ENCODE data around the gene AGBL5.

Gene AGBL5

GRCh38 chr2:27080140-27080469 lies 28.6 kb downstream of the AGBL5 start:
- DNase-seq, result no peak

DNA sequence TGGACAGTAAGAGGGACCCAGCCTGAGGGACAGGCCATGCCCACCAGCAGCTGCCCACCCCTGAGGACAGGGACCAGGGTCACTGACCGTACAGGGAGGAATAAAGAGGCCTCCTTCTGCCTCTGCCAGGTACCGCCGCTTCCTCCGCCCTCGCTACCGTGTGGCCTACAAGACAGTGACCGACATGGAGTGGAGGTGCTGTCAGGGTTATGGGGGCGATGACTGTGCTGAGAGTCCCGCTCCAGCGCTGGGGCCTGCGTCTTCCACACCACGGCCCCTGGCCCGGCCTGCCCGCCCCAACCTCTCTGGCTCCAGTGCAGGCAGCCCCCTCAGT lies 29.1 kb downstream of the AGBL5 start:
- no peak for DNase-seq

DNA sequence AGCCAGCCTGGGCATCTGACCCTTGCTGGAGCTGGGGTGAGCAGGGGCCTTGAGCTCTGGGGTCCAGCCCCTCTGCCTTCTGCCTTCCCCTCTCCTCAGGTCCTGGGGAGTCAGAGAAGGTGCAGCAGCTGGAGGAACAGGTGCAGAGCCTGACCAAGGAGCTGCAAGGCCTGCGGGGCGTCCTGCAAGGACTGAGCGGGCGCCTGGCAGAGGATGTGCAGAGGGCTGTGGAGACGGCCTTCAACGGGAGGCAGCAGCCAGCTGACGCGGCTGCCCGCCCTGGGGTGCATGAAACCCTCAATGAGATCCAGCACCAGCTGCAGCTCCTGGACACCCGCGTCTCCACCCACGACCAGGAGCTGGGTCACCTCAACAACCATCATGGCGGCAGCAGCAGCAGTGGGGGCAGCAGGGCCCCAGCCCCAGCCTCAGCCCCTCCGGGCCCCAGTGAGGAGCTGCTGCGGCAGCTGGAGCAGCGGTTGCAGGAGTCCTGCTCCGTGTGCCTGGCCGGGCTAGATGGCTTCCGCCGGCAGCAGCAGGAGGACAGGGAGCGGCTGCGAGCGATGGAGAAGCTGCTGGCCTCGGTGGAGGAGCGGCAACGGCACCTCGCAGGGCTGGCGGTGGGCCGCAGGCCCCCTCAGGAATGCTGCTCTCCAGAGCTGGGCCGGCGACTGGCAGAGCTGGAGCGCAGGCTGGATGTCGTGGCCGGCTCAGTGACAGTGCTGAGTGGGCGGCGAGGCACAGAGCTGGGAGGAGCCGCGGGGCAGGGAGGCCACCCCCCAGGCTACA lies 30.7 kb downstream of the AGBL5 start:
- DNase-seq, result no peak

DNA sequence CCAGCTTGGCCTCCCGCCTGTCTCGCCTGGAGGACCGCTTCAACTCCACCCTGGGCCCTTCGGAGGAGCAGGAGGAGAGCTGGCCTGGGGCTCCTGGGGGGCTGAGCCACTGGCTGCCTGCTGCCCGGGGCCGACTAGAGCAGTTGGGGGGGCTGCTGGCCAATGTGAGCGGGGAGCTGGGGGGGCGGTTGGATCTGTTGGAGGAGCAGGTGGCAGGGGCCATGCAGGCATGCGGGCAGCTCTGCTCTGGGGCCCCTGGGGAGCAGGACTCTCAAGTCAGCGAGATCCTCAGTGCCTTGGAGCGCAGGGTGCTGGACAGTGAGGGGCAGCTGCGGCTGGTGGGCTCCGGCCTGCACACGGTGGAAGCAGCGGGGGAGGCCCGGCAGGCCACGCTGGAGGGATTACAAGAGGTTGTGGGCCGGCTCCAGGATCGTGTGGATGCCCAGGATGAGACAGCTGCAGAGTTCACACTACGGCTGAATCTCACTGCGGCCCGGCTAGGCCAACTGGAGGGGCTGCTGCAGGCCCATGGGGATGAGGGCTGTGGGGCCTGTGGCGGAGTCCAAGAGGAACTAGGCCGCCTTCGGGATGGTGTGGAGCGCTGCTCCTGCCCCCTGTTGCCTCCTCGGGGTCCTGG lies 31.4 kb downstream of the AGBL5 start:
- DNase-seq, result no peak

- DNase-seq, result no peak
These were observed 32.2 kb downstream of the AGBL5 start for GRCh38 chr2:27083410-27084296.

DNA sequence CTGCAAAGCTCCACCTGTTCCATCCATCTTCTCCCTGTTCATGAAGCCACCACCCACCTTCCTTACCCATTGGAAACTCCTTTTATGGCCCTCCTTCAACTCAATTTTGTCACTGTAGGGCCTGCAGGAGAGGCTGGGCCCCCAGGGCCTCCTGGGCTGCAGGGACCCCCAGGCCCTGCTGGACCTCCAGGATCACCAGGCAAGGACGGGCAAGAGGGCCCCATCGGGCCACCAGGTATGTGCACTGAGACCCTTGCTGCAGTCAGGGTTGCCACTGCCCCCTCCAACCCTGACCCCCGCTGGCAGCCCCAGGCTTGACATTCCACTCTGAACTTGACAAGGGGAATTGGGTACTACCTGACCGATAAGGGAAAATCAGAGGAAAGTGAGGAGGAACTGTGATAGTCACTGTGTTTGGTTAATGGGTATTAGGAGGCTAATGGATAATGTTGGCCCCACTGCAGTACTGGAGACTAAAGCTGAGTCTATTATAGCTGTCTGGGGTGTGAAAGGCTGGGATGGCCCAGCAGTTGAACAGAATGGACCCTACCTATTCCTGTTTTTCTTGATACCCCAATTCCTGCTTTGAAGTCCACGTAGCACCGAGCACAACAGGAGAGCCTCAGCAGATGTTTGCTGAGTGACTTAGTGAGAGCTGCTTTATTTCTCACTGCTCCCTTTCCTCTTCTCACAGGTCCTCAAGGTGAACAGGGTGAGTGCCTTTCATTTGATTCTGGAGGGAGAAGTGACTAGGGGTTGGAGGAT lies 33.0 kb downstream of the AGBL5 start:
- no peak for DNase-seq

DNA sequence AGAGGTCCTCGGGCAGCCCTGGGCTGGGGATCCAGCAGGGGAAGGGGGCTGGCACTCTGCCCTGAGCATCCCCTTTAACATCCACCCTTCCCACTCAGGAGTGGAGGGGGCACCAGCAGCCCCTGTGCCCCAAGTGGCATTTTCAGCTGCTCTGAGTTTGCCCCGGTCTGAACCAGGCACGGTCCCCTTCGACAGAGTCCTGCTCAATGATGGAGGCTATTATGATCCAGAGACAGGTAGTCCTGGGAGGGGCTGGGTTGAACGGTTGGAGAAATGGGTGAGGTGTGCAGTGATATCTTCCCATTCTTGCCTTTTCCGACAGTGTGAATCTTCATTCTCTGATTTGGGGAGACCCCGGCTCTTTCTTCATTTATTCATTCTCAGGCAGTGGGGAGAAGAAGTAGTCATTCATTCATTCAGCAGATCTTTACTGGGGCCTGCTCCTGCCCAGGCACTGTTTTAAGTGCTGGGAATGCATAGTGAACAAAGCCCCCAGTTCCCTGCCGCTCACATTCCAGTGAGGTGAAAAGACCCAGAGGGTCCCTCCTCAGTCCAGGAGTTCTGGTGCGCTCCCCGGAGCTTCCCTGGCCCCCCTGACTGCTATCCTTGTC lies 33.7 kb downstream of the AGBL5 start:
- DNase-seq, result no peak

DNA sequence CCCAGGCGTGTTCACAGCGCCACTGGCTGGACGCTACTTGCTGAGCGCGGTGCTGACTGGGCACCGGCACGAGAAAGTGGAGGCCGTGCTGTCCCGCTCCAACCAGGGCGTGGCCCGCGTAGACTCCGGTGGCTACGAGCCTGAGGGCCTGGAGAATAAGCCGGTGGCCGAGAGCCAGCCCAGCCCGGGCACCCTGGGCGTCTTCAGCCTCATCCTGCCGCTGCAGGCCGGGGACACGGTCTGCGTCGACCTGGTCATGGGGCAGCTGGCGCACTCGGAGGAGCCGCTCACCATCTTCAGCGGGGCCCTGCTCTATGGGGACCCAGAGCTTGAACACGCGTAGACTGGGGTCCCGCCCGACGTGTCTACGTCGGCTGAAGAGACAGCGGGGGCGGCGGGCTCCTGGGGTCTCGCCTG lies 34.2 kb downstream of the AGBL5 start:
- peak; percentile 31 for DNase-seq

- DNase-seq, result peak; percentile 90
These were observed 34.7 kb downstream of the AGBL5 start for GRCh38 chr2:27086090-27086723.

DNA sequence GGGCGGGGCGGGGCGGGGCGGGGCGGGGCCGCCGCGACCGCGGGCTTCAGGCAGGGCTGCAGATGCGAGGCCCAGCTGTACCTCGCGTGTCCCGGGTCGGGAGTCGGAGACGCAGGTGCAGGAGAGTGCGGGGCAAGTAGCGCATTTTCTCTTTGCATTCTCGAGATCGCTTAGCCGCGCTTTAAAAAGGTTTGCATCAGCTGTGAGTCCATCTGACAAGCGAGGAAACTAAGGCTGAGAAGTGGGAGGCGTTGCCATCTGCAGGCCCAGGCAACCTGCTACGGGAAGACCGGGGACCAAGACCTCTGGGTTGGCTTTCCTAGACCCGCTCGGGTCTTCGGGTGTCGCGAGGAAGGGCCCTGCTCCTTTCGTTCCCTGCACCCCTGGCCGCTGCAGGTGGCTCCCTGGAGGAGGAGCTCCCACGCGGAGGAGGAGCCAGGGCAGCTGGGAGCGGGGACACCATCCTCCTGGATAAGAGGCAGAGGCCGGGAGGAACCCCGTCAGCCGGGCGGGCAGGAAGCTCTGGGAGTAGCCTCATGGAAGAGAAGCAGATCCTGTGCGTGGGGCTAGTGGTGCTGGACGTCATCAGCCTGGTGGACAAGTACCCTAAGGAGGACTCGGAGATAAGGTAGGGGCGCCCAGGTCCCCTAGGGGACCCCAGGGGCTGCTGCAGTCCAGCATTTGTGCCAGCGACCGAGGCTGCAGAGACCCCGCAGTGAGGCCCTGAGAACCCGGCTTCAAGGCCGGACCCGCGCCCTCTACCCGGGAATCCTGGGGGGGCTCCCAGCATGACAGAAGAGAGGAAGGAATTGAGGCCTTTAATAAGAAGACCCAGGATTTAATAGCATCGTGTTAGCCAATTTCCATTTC lies 35.5 kb downstream of the AGBL5 start, which contains the start of gene KHK:
TSS of gene KHK (plus strand) at position 49 of the 870 bp plus-strand sequence. CDS start at position 537, 488 bp downstream.
- DNase-seq, result peak; percentile 77

DNA sequence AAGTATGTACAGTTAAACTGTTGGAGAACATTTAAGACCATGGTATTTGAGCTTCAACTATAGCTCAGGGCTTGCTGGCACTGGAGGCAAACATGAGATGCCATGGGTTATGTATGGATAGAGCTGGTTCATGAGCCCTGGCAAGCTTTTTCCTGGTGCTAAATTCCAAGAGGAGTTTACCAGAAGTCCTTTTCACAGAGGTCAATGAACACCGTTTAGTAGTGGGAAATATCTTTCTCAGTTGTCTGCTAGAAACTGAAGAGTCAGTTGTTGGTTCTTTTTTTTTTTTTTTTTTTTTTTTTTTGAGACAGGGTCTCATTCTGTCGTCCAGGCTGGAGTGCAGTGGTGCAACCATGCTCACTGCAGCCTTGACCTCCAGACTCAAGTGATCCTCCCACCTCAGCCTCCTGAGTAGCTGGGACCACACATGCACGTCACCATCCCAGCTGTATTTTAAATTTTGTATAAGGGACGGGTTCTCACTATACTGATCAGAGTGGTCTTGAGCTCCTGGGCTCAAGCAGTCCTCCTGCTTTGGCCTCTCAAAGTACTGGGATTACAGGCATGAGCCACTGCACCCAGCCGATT lies 36.4 kb downstream of the AGBL5 start:
- no peak for DNase-seq

GRCh38 chr2:27088634-27089033 lies 37.2 kb downstream of the AGBL5 start:
- DNase-seq, result no peak

DNA sequence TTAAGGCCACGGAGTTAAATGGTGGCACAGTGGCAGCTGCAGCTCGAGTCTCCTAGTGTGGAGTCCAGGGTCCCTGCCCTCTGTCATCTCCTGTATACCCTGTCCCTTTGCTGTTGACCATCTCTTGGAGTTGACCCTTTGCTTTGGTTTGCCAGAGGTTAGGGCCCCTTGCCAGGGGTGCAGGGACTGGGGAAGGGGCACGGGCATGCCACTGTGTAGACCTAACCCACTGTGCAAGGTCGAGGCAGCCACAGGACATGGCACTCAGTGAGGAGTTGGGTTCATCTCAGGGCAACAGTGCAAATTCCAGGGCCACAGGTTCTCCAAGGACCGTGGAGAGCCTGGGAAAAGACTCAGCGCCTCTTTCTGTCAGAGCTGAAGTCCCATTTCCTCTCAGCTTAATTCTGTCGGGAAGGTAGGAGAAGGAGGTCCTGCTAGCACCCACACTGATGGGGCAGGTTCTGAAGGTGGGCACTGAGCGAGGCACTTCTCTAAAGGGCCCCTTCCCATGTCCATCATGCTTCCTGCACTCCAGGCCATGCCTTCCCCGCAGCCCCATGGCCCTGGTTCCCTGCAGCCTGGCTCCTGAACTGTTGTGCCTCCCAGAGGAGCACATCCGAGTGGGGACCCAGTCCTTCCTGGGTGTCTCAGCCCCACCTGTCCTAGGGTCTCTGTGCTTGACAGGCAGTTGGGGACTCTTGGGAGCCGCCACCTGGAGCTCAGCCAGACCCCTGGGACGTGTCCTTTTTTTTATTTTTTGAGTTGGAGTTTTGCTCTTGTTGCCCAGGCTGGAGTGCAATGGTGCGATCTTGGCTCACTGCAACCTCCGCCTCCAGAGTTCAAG lies 37.9 kb downstream of the AGBL5 start:
- no peak for DNase-seq

DNA sequence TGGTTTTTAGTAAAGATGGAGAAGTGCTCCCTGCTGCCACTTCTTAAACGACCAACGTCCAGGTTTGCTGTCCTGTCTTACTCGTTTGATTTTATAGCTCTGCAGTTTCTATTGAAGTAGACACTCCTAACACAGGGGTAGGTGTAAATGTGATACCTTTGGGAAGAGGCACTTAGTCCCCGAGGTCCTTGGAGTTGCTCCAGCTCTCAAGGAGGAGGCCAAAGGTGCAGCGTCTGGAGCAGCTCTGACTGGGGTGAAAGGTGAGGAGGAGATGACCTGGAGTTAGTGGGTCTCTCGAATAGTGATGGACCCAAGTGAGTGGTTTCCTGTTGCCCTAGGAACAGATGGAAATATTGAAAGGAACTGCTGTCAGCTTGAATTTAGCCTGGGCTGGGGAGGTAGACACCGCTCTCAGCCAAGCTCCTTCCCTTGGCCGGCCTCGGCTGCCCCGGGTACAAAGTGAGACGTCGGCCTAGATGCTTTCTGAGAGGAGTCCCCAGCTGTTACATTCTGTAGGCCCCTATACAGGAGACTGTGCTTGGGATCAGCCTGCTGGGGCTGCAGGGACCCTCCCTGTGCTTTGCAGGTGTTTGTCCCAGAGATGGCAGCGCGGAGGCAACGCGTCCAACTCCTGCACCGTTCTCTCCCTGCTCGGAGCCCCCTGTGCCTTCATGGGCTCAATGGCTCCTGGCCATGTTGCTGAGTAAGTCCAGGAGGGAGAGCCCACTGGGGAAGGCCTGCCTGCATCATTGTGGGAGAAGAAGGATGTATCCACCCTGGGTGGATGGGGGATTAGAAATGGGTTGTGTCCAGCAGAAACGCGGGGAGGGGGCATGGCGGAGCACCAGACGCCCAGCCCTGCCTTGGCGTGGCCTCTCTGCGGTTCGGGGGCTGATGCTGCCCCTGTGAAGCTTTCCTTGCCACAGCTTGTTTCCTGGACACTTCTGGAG lies 40.6 kb downstream of the AGBL5 start:
- peak; percentile 33 for DNase-seq

DNA sequence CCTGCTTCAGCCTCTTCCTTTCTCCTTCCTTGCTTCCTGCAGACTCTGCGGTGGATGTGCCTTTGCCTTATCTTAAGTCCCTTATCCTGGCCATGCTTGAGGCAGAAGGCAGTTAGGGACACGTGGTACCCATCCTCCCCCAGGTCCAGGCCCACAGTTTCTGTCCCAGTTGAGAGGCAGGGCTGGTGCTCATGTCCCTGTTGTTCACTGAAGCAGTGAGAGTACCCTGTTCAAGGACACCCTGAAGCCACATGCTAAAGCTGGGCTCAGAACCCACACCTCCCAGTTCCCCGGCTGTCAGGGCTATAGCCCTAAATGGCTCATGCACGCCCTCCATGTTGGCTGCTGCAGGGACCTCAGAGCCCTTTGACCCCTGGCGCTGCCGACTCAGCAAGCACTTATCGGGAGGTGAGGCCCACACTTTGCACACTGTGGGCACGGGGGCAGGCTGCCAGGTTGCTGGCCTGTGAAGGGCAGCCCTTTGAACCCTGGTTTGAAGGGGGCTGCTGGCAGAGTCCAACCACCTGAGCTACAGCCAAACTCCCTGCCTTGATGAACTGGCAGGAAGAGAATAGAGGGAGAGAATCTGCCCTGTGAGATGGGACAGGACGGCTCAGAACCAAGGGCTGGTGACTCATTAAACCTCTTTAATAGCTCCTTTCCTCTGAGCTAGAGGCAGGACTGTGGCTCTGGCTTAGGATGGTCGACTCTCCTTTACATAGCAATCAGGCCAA lies 41.4 kb downstream of the AGBL5 start:
- DNase-seq, result no peak

- no peak for DNase-seq
These were observed 42.2 kb downstream of the AGBL5 start for GRCh38 chr2:27093430-27094352.

All from DMS79 treated with DMSO at 0.1 percent for 48 hours (cell line).